Fibroblast of skin of right quadriceps (primary cell): ENCODE measurements around the gene GNA12.
"Not testable (repeated sequence)": the region's sequence is repeated elsewhere in the genome, so short reads cannot be mapped to it uniquely, and the experiment has no call there.

Source experiments
- DNase-seq: peaks from one replicate; pipeline ENCODE4 v3.0.0-alpha.2; 2013

GNA12 gene

GRCh38 chr7:2688409-2689342 lies 155.4 kb downstream of the GNA12 start:
- no peak for DNase-seq

GRCh38 chr7:2687881-2688318 lies 156.2 kb downstream of the GNA12 start, which contains the start of gene AMZ1:
Gene AMZ1 (plus strand): TSS chr7:2688202. CDS start chr7:2700452, 12,250 bp downstream.
- no peak for DNase-seq

GRCh38 chr7:2687338-2687869 lies 156.7 kb downstream of the GNA12 start:
- peak; percentile 39 for DNase-seq

- no peak for DNase-seq
These were observed 158.0 kb downstream of the GNA12 start for GRCh38 chr7:2686101-2686500.

GRCh38 chr7:2684501-2684900 lies 159.6 kb downstream of the GNA12 start:
- DNase-seq, result no peak

GRCh38 chr7:2681929-2682799 lies 161.9 kb downstream of the GNA12 start:
- no peak for DNase-seq

GRCh38 chr7:2680792-2681490 lies 163.2 kb downstream of the GNA12 start:
- peak; percentile 41 for DNase-seq

DNA sequence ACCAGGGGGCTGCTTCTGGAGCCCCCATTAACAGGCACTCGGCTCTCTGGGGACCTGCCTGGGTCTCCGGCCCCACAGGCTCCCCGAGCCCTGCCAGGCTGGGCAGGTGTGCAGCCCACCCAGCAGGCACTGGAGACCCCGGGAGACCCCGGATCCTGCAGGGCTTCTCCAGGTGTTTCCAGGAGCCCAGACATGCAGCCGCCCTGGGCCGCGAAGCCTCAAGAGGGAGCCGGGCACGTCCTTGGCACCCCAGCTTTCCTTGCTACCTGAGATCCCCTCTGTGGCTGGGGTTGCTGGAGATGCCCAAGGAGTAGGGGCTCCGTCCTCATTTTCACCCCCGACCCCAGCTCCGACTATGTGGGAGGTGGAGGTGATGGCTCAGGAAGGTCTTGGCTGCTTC lies 163.9 kb downstream of the GNA12 start:
- no peak for DNase-seq

GRCh38 chr7:2679135-2680127 lies 164.7 kb downstream of the GNA12 start:
- DNase-seq, result not testable (repeated sequence)

DNA sequence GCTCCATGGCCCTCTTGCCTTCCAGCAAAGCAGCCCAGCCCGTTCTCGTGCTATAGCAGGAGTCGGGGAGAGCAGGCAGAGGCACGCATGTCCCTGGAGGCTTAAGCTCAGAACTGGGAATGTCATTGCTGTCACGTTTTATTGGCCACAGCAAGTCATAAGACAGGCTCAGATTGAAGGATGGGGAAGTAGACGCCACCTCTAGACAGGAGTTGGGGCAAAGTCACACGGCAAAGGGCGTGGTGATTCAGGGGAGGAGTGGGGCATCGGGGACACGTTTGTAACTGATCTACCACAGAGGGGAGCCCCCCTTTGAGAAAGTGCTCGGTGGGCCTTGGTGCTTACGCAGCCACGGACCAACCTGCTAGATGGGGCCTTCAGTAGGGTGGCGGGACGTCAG lies 165.7 kb downstream of the GNA12 start:
- not testable (repeated sequence) for DNase-seq
